ENCODE data around the gene WDR4.
"Not testable (repeated sequence)": the region's sequence is repeated elsewhere in the genome, so short reads cannot be mapped to it uniquely, and the experiment has no call there.

WDR4 gene

GRCh38 chr21:42851812-42852665, 27.3 kb downstream of the WDR4 start:
- no peak for DNase-seq

- DNase-seq = no peak
Observed at GRCh38 chr21:42850866-42851391, 28.4 kb downstream of the WDR4 start.

- DNase-seq = no peak
Observed at GRCh38 chr21:42850463-42850862, 28.9 kb downstream of the WDR4 start.

- no peak for DNase-seq
Observed at GRCh38 chr21:42849759-42850412, 29.5 kb downstream of the WDR4 start.

- no peak for DNase-seq
Observed at GRCh38 chr21:42848932-42849758, 30.2 kb downstream of the WDR4 start.

- DNase-seq = not testable (repeated sequence)
Observed at GRCh38 chr21:42848144-42848931, 31.0 kb downstream of the WDR4 start.

- DNase-seq = no peak
Observed at GRCh38 chr21:42847726-42848125, 31.6 kb downstream of the WDR4 start.

GRCh38 chr21:42847051-42847707, 32.2 kb downstream of the WDR4 start:
- no peak for DNase-seq

- DNase-seq = no peak
Observed at GRCh38 chr21:42846221-42846620, 33.1 kb downstream of the WDR4 start.

GRCh38 chr21:42845296-42845965, 33.9 kb downstream of the WDR4 start:
- no peak for DNase-seq

- no peak for DNase-seq
Observed at GRCh38 chr21:42844411-42845113, 34.8 kb downstream of the WDR4 start.

- DNase-seq = no peak
Observed at GRCh38 chr21:42843056-42843455, 36.3 kb downstream of the WDR4 start.

- DNase-seq = not testable (repeated sequence)
Observed at GRCh38 chr21:42841916-42842655, 37.3 kb downstream of the WDR4 start.

GRCh38 chr21:42841156-42841915, 38.0 kb downstream of the WDR4 start:
- DNase-seq = no peak

GRCh38 chr21:42840411-42841155, 38.8 kb downstream of the WDR4 start:
- DNase-seq = no peak

- DNase-seq = no peak
Observed at GRCh38 chr21:42839271-42840231, 39.8 kb downstream of the WDR4 start.

GRCh38 chr21:42838212-42838690, 41.1 kb downstream of the WDR4 start:
- DNase-seq = not testable (repeated sequence)
